22Rv1 (cell line): ENCODE data around the gene ERO1B.

ENCODE experiments used
- CTCF ChIP-seq: fragments of 450-650 bp; IDR thresholded peaks from 2 replicates; pipeline ENCODE4 v1.5.1; 2017; ENCODE audit warnings: mild to moderate bottlenecking
- ZFX ChIP-seq: fragments of 450-650 bp; IDR thresholded peaks from 2 replicates; pipeline ENCODE4 v1.6.1; 2017; ENCODE audit warnings: antibody characterized with exemption, borderline replicate concordance

- TF ChIP-seq CTCF (no peak), ZFX (no peak)
Measured at GRCh38 chr1:236179634-236180033, 102.1 kb downstream of the ERO1B start.
